Effector memory CD8-positive, alpha-beta T cell (primary cell): ENCODE data around the gene CMTM2.
"Not testable (repeated sequence)": the region's sequence is repeated elsewhere in the genome, so short reads cannot be mapped to it uniquely, and the experiment has no call there.

ENCODE experiments used
- ATAC-seq: fragments of 150-1000 bp; cut with Tn5 transposase; replicated peaks from 2 replicates; pipeline ENCODE4 v1.10.0; 2021; ENCODE audit warnings: mild to moderate bottlenecking, moderate library complexity
- DNase-seq, 3 experiments: peaks; one replicate each; pipeline ENCODE4 v3.0.0; 2021
- H3K27ac Mint-ChIP-seq, 2 donors: one replicate each; pipeline ENCODE4 v1.8.0; 2022; ENCODE audit warnings: mild to moderate bottlenecking in 2 of 2, mixed read lengths in 2 of 2, moderate library complexity in 2 of 2
- H3K27me3 Mint-ChIP-seq, 2 donors: one replicate each; pipeline ENCODE4 v1.8.0; 2022; ENCODE audit warnings: mixed read lengths in 2 of 2
- H3K36me3 Mint-ChIP-seq: one replicate; pipeline ENCODE4 v1.8.0; 2022; ENCODE audit warnings: mild to moderate bottlenecking, moderate library complexity, mixed read lengths; ENCODE audit not compliant: insufficient read depth
- H3K4me1 Mint-ChIP-seq, 2 donors: one replicate each; pipeline ENCODE4 v1.8.0; 2022; ENCODE audit warnings: low read depth in 2 of 2, mixed read lengths in 2 of 2
- H3K4me3 Mint-ChIP-seq, 2 donors: one replicate each; pipeline ENCODE4 v1.8.0; 2022; ENCODE audit warnings: mild to moderate bottlenecking in 2 of 2, mixed read lengths in 2 of 2, moderate library complexity in 2 of 2
- H3K9me3 Mint-ChIP-seq, 2 donors: one replicate each; pipeline ENCODE4 v1.8.0; 2022; ENCODE audit warnings: mixed read lengths in 2 of 2

The CMTM2 gene

DNA sequence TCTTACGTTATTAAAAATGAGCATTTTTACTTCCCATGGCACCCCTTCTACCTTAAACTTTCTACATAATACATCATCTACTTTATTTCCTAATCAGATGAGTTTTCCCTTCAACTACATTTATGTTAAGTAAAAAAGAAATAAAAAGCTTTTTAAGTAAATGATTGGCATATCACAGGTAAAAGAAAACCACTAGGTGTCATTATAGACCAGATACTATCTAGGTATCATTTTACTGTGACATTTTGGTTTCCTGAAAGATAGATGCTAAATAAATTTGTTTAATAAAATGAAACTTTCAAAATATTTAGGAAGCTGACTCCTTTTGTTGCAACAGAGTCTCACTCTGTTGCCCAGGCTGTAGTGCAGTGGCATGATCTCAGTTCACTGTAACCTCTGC lies 16.9 kb upstream of the CMTM2 start:
- peaks cover 49% of the 10 kb centered on the region for H3K36me3 Mint-ChIP-seq
- H3K27me3 Mint-ChIP-seq, result no peaks in the 10 kb centered on the region
- peak overlapping the region; percentile 16 to 71 for H3K27ac Mint-ChIP-seq
- H3K4me1 Mint-ChIP-seq, result peaks cover 54 to 70% of the 10 kb centered on the region in 2 donors
- no peaks in the 10 kb centered on the region for H3K9me3 Mint-ChIP-seq
- peak; percentile 63 for ATAC-seq
- no peak for DNase-seq
- peak overlapping the region; percentile 41 to 67 for H3K4me3 Mint-ChIP-seq

DNA sequence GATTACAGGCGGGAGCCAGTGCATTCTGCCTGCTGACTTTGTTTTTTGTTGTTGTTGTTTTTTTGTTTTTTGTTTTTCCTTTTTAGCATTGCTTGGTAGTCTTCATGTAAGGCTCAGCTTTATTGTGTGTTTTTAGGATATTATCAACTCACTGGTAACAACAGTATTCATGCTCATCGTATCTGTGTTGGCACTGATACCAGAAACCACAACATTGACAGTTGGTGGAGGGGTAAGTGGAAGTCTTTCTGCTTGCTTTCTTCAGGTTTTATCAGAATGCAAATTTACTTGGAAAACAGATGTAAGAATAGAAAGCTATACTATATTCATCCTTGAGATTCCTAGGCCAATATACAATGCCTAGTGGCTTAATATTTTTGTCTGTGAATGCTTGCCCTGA lies 16.3 kb upstream of the CMTM2 start:
- Mint-ChIP-seq H3K27me3 (no peaks in the 10 kb centered on the region), H3K36me3 (peaks cover 49% of the 10 kb centered on the region), H3K27ac (peak overlapping the region; percentile 16 to 71), H3K4me1 (peaks cover 52 to 66% of the 10 kb centered on the region in 2 donors), H3K4me3 (peak overlapping the region; percentile 41 to 67), H3K9me3 (no peaks in the 10 kb centered on the region)
- ATAC-seq (peak; percentile 31), DNase-seq (no peak)

DNA sequence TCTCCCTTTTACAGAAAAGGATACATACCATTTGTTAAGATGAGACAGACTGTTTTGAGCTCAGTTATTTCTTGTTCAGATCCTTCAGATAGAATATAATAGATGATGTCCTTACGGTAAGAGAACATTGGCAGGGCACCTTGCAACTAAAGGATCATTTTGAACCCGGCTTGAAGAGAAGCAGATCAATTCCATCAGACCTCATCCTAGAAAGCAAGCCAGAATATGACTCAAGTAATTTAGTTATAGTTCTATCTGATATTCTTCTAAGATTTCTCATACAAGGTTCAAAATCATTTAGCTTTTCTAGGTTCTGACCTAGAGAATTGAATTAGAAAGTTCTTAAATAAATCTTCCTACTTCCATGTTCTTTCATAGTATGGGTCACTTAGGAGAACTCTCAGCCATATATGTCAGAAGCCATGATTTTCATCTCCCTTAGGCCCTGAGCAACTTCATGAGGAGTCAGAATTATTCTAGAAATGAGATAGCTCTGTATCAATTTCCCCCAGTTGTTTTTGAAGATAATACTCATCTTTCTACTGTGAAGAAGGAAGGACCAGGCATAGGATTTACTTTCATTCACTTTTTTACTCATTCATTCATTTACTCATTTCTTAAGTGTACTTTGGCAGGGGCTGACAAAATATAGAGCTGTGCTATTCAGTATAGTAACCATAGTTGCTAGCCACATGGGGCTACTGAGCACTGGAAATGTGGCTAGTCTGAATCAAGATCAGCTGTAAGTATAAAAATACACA lies 15.5 kb upstream of the CMTM2 start:
- Mint-ChIP-seq H3K9me3 (no peaks in the 10 kb centered on the region), H3K27ac (peak overlapping the region; percentile 16 to 71), H3K4me1 (peaks cover 46 to 60% of the 10 kb centered on the region in 2 donors), H3K36me3 (peaks cover 48% of the 10 kb centered on the region), H3K4me3 (peak overlapping the region in 1 of 2 donors; percentile 67), H3K27me3 (no peaks in the 10 kb centered on the region)
- DNase-seq (no peak), ATAC-seq (no peak)

DNA sequence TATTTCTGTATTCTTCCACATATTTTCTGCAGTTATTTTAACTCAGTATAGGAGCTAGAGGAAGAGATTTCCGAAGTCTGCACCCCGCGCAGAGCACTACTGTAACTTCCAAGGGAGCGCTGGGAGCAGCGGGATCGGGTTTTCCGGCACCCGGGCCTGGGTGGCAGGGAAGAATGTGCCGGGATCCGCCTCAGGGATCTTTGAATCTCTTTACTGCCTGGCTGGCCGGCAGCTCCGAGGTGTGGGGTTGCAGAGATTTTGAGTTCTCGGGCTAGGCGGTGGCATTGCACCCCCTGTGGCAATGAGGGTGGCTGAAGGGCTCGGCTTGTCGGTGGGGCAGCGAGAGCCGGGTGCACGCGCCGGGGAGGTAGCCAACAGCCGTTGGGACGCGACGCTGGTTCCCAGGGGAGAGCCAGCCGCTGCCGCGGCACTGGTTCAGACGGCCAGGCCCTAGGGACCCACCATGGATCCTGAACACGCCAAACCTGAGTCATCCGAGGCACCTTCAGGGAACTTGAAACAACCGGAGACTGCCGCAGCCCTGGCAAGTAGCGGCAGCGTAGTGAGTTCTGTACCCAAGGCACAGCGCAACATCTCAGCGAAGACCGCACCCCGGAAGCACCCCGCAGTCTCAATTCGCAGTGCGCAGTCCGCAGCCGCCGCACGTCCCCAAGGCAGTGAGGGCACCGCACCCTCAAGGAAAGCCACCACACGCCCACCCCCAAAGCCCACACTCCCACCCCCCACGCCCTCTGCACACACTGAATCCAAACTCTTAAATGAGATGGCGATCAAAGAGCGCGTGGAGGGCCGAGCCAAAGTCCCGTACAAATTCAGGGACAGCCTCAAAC lies 13.0 kb upstream of the CMTM2 start, which contains the start of gene CMTM1:
TSS of gene CMTM1 (plus strand) at position 389 of the 851 bp plus-strand sequence. CDS start at position 464, 75 bp downstream.
- peak within 1 kb of the TSS; percentile 51 to 77 for H3K27ac Mint-ChIP-seq
- ATAC-seq (no peak), DNase-seq (no peak)
- peaks cover 50% of the 10 kb centered on the region for H3K36me3 Mint-ChIP-seq
- H3K4me1 Mint-ChIP-seq, result peaks cover 30 to 40% of the 10 kb centered on the region in 2 donors
- H3K9me3 Mint-ChIP-seq, result no peaks in the 10 kb centered on the region
- no peaks in the 10 kb centered on the region for H3K27me3 Mint-ChIP-seq
- H3K4me3 Mint-ChIP-seq, result no peak within 1 kb of the TSS

DNA sequence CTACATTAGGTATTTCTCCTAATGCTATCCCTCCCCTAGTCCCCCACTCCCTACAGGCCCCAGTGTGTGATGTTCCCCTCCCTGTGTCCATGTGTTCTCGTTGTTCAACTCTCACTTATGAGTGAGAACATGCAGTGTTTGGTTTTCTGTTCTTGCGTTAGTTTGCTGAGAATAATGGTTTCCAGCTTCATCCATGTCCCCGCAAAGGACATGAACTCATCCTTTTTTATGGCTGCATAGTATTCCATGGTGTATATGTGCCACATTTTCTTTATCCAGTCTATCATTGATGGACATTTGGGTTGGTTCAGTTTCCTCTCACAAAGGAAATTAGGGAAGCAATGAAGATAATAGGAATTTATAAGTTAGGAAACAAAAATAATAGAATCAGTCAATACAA lies 12.0 kb upstream of the CMTM2 start:
- H3K36me3 Mint-ChIP-seq, result peaks cover 50% of the 10 kb centered on the region
- H3K27ac Mint-ChIP-seq, DNase-seq, ATAC-seq, H3K27me3 Mint-ChIP-seq, H3K4me3 Mint-ChIP-seq, H3K9me3 Mint-ChIP-seq: not testable (repeated sequence)
- H3K4me1 Mint-ChIP-seq, result peaks cover 31 to 34% of the 10 kb centered on the region in 2 donors

DNA sequence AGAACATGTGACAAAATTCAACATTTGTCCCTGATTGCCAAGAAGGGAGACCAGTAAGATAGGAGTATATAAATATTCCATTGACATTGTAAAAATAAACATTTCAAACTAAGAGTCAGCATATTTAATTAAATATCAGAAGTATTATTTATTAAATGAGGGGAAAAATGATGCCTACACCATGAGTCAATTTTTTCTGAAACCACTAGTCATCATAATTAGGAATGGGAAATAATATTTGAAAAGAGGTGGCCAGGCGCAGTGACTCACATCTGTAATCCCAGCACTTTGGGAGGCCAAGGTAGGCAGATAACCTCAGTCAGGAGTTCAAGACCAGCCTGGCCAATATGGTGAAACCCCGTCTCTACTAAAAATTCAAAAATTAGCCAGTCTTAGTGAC lies 10.9 kb upstream of the CMTM2 start:
- DNase-seq (no peak), ATAC-seq (no peak)
- Mint-ChIP-seq H3K9me3 (no peaks in the 10 kb centered on the region), H3K36me3 (peaks cover 50% of the 10 kb centered on the region), H3K4me3 (no peak overlapping the region), H3K4me1 (peaks cover 24 to 27% of the 10 kb centered on the region in 2 donors), H3K27me3 (no peaks in the 10 kb centered on the region), H3K27ac (peak overlapping the region in 1 of 2 donors; percentile 73)

DNA sequence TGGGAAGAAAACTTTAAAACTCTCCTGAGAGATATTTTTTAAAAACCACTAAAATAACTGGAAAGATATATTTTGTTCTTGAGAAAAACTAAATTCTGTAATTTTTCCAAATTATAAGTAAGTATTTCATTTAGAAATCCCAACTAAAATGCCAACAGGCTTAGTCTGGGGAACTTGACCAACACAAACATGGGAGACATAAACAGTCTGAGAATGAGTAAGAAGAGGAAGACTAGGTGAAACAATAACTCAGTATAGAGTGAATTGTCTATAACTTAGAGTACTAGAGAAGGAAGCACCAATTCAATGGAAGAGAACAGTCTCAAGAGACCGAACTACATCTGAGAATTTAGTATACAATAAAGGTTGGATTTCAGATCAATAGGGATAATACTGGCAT lies 10.1 kb upstream of the CMTM2 start:
- no peak for ATAC-seq
- Mint-ChIP-seq H3K9me3 (no peaks in the 10 kb centered on the region), H3K27ac (peak overlapping the region; percentile 65 to 89), H3K4me1 (peaks cover 19 to 23% of the 10 kb centered on the region in 2 donors), H3K27me3 (no peaks in the 10 kb centered on the region), H3K36me3 (peaks cover 47% of the 10 kb centered on the region), H3K4me3 (no peak overlapping the region)
- no peak for DNase-seq

DNA sequence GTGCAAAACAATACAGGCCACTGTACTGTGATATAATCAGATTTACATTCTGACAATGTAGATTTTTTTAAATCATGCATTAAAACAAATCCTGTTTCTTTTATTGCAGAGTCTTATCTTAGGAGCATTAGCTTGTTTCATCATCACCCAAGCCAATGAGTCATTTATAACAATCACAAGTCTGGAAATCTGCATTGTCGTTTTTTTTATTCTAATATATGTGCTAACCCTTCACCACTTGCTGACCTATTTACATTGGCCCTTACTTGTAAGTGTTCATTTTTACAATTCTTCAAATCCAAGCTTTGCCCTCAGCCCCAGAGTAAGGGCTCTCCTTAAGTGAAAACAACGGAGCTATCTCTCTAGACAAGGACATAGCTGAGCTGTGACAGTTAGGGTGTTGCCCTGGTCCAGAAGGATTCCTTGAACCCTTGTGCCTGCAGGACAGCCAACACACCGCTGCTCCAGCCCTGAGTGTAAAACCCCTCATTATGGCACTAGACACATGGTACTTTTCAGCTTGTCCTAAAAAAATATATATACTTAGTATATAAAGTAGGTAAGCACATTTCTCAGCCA lies 9.3 kb upstream of the CMTM2 start:
- Mint-ChIP-seq H3K27me3 (no peaks in the 10 kb centered on the region), H3K4me1 (peaks cover 22 to 26% of the 10 kb centered on the region in 2 donors), H3K36me3 (peaks cover 39% of the 10 kb centered on the region), H3K9me3 (no peaks in the 10 kb centered on the region), H3K4me3 (no peak overlapping the region), H3K27ac (peak overlapping the region; percentile 65 to 89)
- ATAC-seq (peak; percentile 41), DNase-seq (no peak)

DNA sequence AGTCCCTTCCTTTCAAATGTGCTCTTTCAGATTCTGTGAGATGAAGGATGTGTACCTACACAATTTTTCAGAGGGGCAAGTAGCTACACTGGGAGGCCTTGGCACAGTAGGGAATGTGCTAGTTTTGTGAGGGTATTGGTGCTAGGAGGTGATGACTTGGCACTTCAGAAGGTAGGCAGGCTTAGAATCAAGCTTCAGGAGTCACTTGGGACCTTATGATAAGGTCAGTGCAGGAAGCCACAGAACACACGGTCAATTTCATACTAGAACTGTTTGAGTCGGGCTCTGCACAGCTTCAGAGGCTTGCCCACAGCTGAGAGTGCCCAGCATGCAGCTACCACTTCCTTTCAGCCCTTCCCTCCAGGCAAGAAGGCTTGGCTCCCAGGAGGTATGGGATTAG lies 6.9 kb upstream of the CMTM2 start:
- peaks cover 18% of the 10 kb centered on the region for H3K36me3 Mint-ChIP-seq
- ATAC-seq, result no peak
- peaks cover 21% of the 10 kb centered on the region in 2 donors for H3K4me1 Mint-ChIP-seq
- no peaks in the 10 kb centered on the region for H3K9me3 Mint-ChIP-seq
- H3K27me3 Mint-ChIP-seq, result no peaks in the 10 kb centered on the region
- DNase-seq, result no peak
- H3K27ac Mint-ChIP-seq, result peak overlapping the region; percentile 78 to 89
- H3K4me3 Mint-ChIP-seq, result no peak overlapping the region

DNA sequence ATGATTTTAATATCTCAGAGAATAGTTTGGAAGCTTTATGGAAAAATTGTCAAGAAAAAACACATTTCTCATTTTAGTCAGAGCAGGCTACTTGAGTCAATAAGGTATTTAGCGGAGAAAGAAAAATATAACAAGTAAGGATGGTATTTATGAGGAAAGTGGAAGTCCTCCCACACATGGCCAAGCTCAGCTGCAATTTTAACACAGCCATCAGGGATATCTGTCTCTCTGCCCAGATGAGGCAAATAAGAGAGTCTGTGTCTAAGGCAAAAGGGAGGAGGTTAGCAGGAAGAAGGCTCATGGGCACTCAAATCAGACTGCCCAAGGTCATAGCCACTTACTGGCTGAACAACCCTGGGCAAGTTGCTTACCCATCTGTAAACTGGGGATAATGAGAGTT lies 5.2 kb upstream of the CMTM2 start:
- H3K36me3 Mint-ChIP-seq, result peaks cover 14% of the 10 kb centered on the region
- H3K4me3 Mint-ChIP-seq, result no peak overlapping the region
- ATAC-seq (no peak), DNase-seq (no peak)
- H3K27me3 Mint-ChIP-seq, result peaks cover 0 to 10% of the 10 kb centered on the region in 2 donors
- H3K4me1 Mint-ChIP-seq, result peaks cover 25 to 28% of the 10 kb centered on the region in 2 donors
- no peak overlapping the region for H3K27ac Mint-ChIP-seq
- H3K9me3 Mint-ChIP-seq, result no peaks in the 10 kb centered on the region

DNA sequence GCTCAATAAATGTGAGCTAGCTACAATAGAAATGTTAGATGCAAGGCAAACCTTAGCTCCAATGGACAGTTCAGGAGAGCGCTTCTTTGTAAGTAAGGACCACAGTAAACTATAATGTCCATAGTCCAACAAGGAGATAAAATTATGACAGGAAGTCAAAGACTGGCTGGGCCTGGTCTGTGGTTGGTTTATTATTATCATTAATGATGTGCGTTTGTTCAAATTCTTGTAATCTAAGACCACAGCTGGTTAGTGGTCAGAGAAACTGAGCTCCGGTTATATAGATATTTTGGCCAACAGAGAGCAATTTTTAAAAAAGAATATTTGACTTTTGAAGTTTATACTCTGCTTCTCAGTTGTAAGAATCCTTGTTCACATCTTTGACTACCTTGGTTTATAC lies 4.7 kb upstream of the CMTM2 start:
- Mint-ChIP-seq H3K27me3 (peaks cover 3 to 15% of the 10 kb centered on the region in 2 donors), H3K4me1 (peaks cover 30% of the 10 kb centered on the region in 2 donors), H3K27ac (no peak overlapping the region), H3K36me3 (peaks cover 14% of the 10 kb centered on the region), H3K4me3 (no peak overlapping the region), H3K9me3 (no peaks in the 10 kb centered on the region)
- DNase-seq (no peak), ATAC-seq (no peak)

DNA sequence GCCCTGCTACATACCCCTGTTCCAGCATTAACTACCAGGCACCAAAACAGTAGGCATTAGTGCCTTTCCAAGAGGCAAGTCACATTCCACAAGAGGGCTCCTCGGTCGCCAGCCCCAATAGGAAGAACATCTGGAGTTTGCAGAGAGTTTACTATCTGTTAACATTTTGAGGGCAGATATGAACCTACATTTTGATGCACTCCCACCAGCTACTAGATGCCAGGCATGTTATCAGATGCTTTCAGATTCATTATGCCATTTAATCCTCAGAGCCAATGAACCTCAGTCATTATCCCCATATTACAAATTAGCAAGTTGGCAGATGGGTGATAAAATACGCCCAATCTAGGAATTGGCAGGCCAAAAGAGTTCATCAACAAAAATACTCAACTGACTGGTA lies 4.2 kb upstream of the CMTM2 start:
- DNase-seq, result no peak
- no peak for ATAC-seq
- peaks cover 31 to 32% of the 10 kb centered on the region in 2 donors for H3K4me1 Mint-ChIP-seq
- peaks cover 8 to 20% of the 10 kb centered on the region in 2 donors for H3K27me3 Mint-ChIP-seq
- no peak overlapping the region for H3K27ac Mint-ChIP-seq
- H3K36me3 Mint-ChIP-seq, result peaks cover 13% of the 10 kb centered on the region
- H3K4me3 Mint-ChIP-seq, result no peak overlapping the region
- H3K9me3 Mint-ChIP-seq, result no peaks in the 10 kb centered on the region

DNA sequence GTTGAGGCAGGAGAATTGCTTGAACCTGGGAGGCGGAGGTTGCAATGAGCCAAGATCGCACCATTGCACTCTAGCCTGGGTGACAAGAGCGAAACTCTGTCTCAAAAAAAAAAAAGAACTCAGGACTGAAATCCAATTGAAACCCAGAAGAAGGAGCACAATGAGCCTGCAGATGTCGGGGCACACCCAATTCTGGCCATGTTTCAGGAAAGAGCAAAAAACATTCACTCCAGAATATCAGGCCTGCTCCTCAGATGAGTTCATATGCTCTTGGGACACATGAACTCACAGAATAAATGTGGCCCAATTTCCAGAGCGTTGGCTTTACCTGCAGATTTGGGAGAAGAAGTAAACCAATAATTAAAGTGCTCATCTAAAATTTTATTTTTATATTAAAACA lies 3.0 kb upstream of the CMTM2 start:
- Mint-ChIP-seq H3K27me3 (peaks cover 10 to 24% of the 10 kb centered on the region in 2 donors), H3K4me3 (no peak overlapping the region), H3K36me3 (peaks cover 10% of the 10 kb centered on the region), H3K27ac (no peak overlapping the region), H3K4me1 (peaks cover 28 to 30% of the 10 kb centered on the region in 2 donors), H3K9me3 (no peaks in the 10 kb centered on the region)
- DNase-seq (no peak), ATAC-seq (no peak)
